ENCODE data around the gene LRRC57.

The LRRC57 gene

DNA sequence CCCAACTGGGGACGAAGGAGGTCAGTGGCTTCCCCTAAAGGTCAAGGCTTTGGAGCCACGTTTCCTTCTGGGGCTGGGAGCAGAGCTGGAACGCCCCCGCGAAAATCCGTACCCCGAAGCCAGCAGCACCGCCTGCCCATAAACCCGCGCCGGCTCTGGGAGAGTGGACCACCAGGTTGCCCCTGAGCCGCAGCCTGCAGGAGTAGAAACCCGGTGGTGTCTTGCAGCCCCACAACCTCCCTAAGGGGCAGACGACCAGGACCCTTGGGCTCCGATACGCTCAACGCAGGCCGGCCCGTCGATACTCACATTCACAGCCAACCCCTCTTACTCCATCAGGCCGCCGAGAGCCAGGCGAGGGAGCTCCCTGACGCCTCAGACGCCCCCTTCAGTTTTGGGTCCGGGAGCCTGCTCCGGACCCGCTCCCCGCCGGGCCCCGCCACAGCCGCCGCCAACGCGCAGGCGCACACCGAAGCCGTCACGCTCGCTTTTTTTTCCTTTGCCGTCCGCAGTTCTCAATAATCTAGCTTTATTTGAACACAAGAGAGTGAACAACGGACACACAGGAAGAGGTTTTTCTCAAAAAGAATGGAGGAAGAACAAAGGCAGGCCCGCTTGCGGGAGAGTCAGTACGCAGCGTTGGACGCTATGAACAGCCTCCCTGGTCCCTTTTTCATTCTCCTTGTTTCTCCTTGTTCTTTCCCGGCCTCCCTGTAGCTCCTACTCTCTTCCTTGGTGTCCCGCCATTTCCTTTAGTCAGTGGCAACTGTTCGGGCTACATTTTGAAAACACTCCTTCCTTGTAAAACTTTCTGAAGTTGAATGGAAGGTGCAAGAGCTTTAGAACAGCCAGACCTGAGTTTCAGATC, 57.7 kb downstream of the LRRC57 start, which contains the start of gene ZNF106:
Gene ZNF106, minus strand, starts transcription at position 471 of the 868 bp plus-strand sequence. CDS start 18,852 bp downstream, outside the sequence.
- peak; percentile 77 for DNase-seq (ENCODE audit: low read depth)

DNA sequence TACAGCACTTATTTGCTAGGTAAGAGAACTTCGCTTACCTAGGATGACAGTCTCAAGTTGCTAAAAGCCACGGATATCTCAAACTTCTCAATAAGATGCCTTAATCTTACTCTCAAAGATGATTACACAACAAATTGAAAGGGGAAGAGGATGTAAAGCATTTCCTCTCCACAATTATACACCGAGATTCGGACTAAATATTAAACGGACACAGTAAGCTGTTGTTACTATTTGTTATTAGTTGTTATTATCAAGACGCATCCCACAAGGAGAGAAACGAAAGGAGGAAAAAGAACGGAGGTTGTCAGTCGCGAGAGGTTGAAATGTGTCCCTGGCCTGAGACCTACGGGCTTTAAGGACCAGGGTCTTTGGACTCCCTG, 58.3 kb downstream of the LRRC57 start:
- no peak for DNase-seq (ENCODE audit: low read depth)

Data from T-helper 22 cell (primary cell).